ENCODE measurements around the gene GTPBP4. TPM values are rescaled to one million over a fixed set of nuclear protein-coding genes. Genes with fewer than 3 reads are reported as not detected.
A peak's percentile ranks its signal among the peaks of the same experiment; 100 is the strongest.

GTPBP4 gene
- total and polyA plus RNA-seq, 4 experiments from 2014 or later: 22.7 to 47.0 (median 35.7) TPM

- ChIA-PET POLR2A (ENCODE audit: partially characterized antibody) (no interaction called here), CTCF (ENCODE audit: partially characterized antibody) (no interaction called here)
- no peaks in the 10 kb centered on the region for H3K9me3 ChIP-seq (ENCODE audit: control insufficient read depth in 1 of 2, low read length in 2 of 2)
- Mint-ChIP-seq H3K4me3 (no peak overlapping the region), H3K9me3 (no peaks in the 10 kb centered on the region), H3K4me1 (no peaks in the 10 kb centered on the region), H3K27ac (no peak overlapping the region), H3K27me3 (no peaks in the 10 kb centered on the region), H3K36me3 (peaks cover 0 to 12% of the 10 kb centered on the region in 2 donors)
- intact Hi-C loops (cut with micrococcal nuclease): no loop called here
- H3K4me3 ChIP-seq (ENCODE audit: low read length in 2 of 2): no peak overlapping the region
- no peaks in the 10 kb centered on the region for H3K4me1 ChIP-seq (ENCODE audit: insufficient read depth, low read length)
- H3K27me3 ChIP-seq (ENCODE audit: insufficient read depth, low read length): no peaks in the 10 kb centered on the region
- H3K36me3 ChIP-seq (ENCODE audit: insufficient read depth, low read length): no peaks in the 10 kb centered on the region
- no peak for DNase-seq
- H3K27ac ChIP-seq (ENCODE audit: low read depth, low read length): no peak overlapping the region
Observed at GRCh38 chr10:1026578-1026977, 38.3 kb downstream of the GTPBP4 start.

- H3K4me3 Mint-ChIP-seq: no peak overlapping the region
- no peak for DNase-seq
- no peaks in the 10 kb centered on the region for H3K27me3 Mint-ChIP-seq
- Histone ChIP-seq H3K27ac (ENCODE audit: low read depth, low read length) (no peak overlapping the region), H3K4me1 (ENCODE audit: insufficient read depth, low read length) (no peaks in the 10 kb centered on the region), H3K9me3 (ENCODE audit: control insufficient read depth in 1 of 2, low read length in 2 of 2) (no peaks in the 10 kb centered on the region), H3K27me3 (ENCODE audit: insufficient read depth, low read length) (no peaks in the 10 kb centered on the region), H3K36me3 (ENCODE audit: insufficient read depth, low read length) (no peaks in the 10 kb centered on the region), H3K4me3 (ENCODE audit: low read length in 2 of 2) (no peak overlapping the region)
- no peak overlapping the region for H3K27ac Mint-ChIP-seq
- POLR2A ChIA-PET (ENCODE audit: partially characterized antibody): interaction anchor here (1.1 kb wide), 1 partner anchor 33 kb away, joined by 3 read pairs; no protein-coding TSS in a partner anchor
- CTCF ChIA-PET (ENCODE audit: partially characterized antibody): interaction anchor here (1.2 kb wide), 1 partner anchor 15 kb away, joined by 3 read pairs; no protein-coding TSS in a partner anchor
- H3K4me1 Mint-ChIP-seq: no peaks in the 10 kb centered on the region
- peaks cover 0 to 7% of the 10 kb centered on the region in 2 donors for H3K36me3 Mint-ChIP-seq
- no peaks in the 10 kb centered on the region for H3K9me3 Mint-ChIP-seq
- intact Hi-C loops (cut with micrococcal nuclease): no loop called here
Observed at GRCh38 chr10:1029838-1030237, 41.6 kb downstream of the GTPBP4 start.

GRCh38 chr10:1033601-1034000, 45.4 kb downstream of the GTPBP4 start:
- no peak overlapping the region for H3K27ac ChIP-seq (ENCODE audit: low read depth, low read length)
- H3K27ac Mint-ChIP-seq: no peak overlapping the region
- ChIA-PET POLR2A (ENCODE audit: partially characterized antibody) (no interaction called here), CTCF (ENCODE audit: partially characterized antibody) (interaction anchor here (1.5 kb wide), 1 partner anchor 10 kb away, joined by 4 read pairs; no protein-coding TSS in a partner anchor)
- H3K4me3 ChIP-seq (ENCODE audit: low read length in 2 of 2): no peak overlapping the region
- no peaks in the 10 kb centered on the region for H3K27me3 ChIP-seq (ENCODE audit: insufficient read depth, low read length)
- H3K9me3 Mint-ChIP-seq: no peaks in the 10 kb centered on the region
- intact Hi-C loops (cut with micrococcal nuclease): no loop called here
- no peaks in the 10 kb centered on the region for H3K4me1 ChIP-seq (ENCODE audit: insufficient read depth, low read length)
- H3K4me1 Mint-ChIP-seq: peaks cover 0 to 13% (median 4%) of the 10 kb centered on the region in 4 donors
- peaks cover 8 to 15% of the 10 kb centered on the region in 2 donors for H3K36me3 Mint-ChIP-seq
- H3K36me3 ChIP-seq (ENCODE audit: insufficient read depth, low read length): no peaks in the 10 kb centered on the region
- no peaks in the 10 kb centered on the region for H3K9me3 ChIP-seq (ENCODE audit: control insufficient read depth in 1 of 2, low read length in 2 of 2)
- no peaks in the 10 kb centered on the region for H3K27me3 Mint-ChIP-seq
- DNase-seq: no peak
- no peak overlapping the region for H3K4me3 Mint-ChIP-seq

- Histone ChIP-seq H3K9me3 (ENCODE audit: control insufficient read depth in 1 of 2, low read length in 2 of 2) (no peaks in the 10 kb centered on the region), H3K36me3 (ENCODE audit: insufficient read depth, low read length) (no peaks in the 10 kb centered on the region), H3K4me3 (ENCODE audit: low read length in 2 of 2) (no peak overlapping the region), H3K4me1 (ENCODE audit: insufficient read depth, low read length) (no peaks in the 10 kb centered on the region), H3K27ac (ENCODE audit: low read depth, low read length) (no peak overlapping the region), H3K27me3 (ENCODE audit: insufficient read depth, low read length) (no peaks in the 10 kb centered on the region)
- Mint-ChIP-seq H3K27ac (no peak overlapping the region), H3K4me1 (peaks cover 0 to 13% (median 4%) of the 10 kb centered on the region in 4 donors), H3K27me3 (no peaks in the 10 kb centered on the region), H3K9me3 (no peaks in the 10 kb centered on the region), H3K4me3 (no peak overlapping the region), H3K36me3 (peaks cover 8 to 15% of the 10 kb centered on the region in 2 donors)
- CTCF ChIA-PET (ENCODE audit: partially characterized antibody): no interaction called here
- DNase-seq: no peak
- POLR2A ChIA-PET (ENCODE audit: partially characterized antibody): interaction anchor here (1.7 to 3.4 kb wide), 2 partner anchors 10 to 14 kb away, joined by 7 to 17 read pairs; partner anchors contain the start of gene IDI1
- intact Hi-C loops (cut with micrococcal nuclease): no loop called here
Observed at GRCh38 chr10:1034758-1035157, 46.5 kb downstream of the GTPBP4 start.

- peaks cover 10 to 18% of the 10 kb centered on the region in 2 donors for H3K36me3 Mint-ChIP-seq
- CTCF ChIA-PET (ENCODE audit: partially characterized antibody): no interaction called here
- no peak for DNase-seq
- Histone ChIP-seq H3K4me3 (ENCODE audit: low read length in 2 of 2) (no peak overlapping the region), H3K4me1 (ENCODE audit: insufficient read depth, low read length) (no peaks in the 10 kb centered on the region), H3K9me3 (ENCODE audit: control insufficient read depth in 1 of 2, low read length in 2 of 2) (no peaks in the 10 kb centered on the region), H3K27me3 (ENCODE audit: insufficient read depth, low read length) (no peaks in the 10 kb centered on the region), H3K36me3 (ENCODE audit: insufficient read depth, low read length) (peaks cover 2% of the 10 kb centered on the region), H3K27ac (ENCODE audit: low read depth, low read length) (no peak overlapping the region)
- intact Hi-C loops (cut with micrococcal nuclease): no loop called here
- POLR2A ChIA-PET (ENCODE audit: partially characterized antibody): interaction anchor here (1.7 to 3.4 kb wide), 2 partner anchors 9 to 13 kb away, joined by 7 to 17 read pairs; partner anchors contain the start of gene IDI1
- H3K27ac Mint-ChIP-seq: no peak overlapping the region
- H3K27me3 Mint-ChIP-seq: no peaks in the 10 kb centered on the region
- H3K4me3 Mint-ChIP-seq: no peak overlapping the region
- no peaks in the 10 kb centered on the region for H3K9me3 Mint-ChIP-seq
- H3K4me1 Mint-ChIP-seq: peaks cover 0 to 13% (median 7%) of the 10 kb centered on the region in 4 donors
Observed at GRCh38 chr10:1035201-1035600, 47.0 kb downstream of the GTPBP4 start.

- Mint-ChIP-seq H3K36me3 (peaks cover 15 to 28% of the 10 kb centered on the region in 2 donors), H3K4me3 (peak overlapping the region in 2 of 8 donors; percentile 8 to 41), H3K9me3 (no peaks in the 10 kb centered on the region), H3K27ac (peak overlapping the region in 2 of 7 donors; percentile 49 to 51), H3K27me3 (no peaks in the 10 kb centered on the region), H3K4me1 (peaks cover 0 to 13% (median 9%) of the 10 kb centered on the region in 4 donors)
- peaks cover 11% of the 10 kb centered on the region for H3K36me3 ChIP-seq (ENCODE audit: insufficient read depth, low read length)
- ChIA-PET POLR2A (ENCODE audit: partially characterized antibody) (interaction anchor here (1.7 to 3.4 kb wide), 2 partner anchors 8 to 12 kb away, joined by 7 to 17 read pairs; partner anchors contain the start of gene IDI1), CTCF (ENCODE audit: partially characterized antibody) (no interaction called here)
- no peaks in the 10 kb centered on the region for H3K9me3 ChIP-seq (ENCODE audit: control insufficient read depth in 1 of 2, low read length in 2 of 2)
- no peaks in the 10 kb centered on the region for H3K4me1 ChIP-seq (ENCODE audit: insufficient read depth, low read length)
- peak in 2 of 5 donors; percentile 22 to 61 for DNase-seq
- H3K4me3 ChIP-seq (ENCODE audit: low read length in 2 of 2): no peak overlapping the region
- H3K27ac ChIP-seq (ENCODE audit: low read depth, low read length): no peak overlapping the region
- intact Hi-C loops (cut with micrococcal nuclease): no loop called here
- no peaks in the 10 kb centered on the region for H3K27me3 ChIP-seq (ENCODE audit: insufficient read depth, low read length)
Observed at GRCh38 chr10:1036341-1036791, 48.1 kb downstream of the GTPBP4 start.

GRCh38 chr10:1037098-1037497, 48.9 kb downstream of the GTPBP4 start:
- Histone ChIP-seq H3K27ac (ENCODE audit: low read depth, low read length) (no peak overlapping the region), H3K9me3 (ENCODE audit: control insufficient read depth in 1 of 2, low read length in 2 of 2) (no peaks in the 10 kb centered on the region), H3K27me3 (ENCODE audit: insufficient read depth, low read length) (no peaks in the 10 kb centered on the region), H3K4me1 (ENCODE audit: insufficient read depth, low read length) (no peaks in the 10 kb centered on the region), H3K36me3 (ENCODE audit: insufficient read depth, low read length) (peaks cover 14% of the 10 kb centered on the region), H3K4me3 (ENCODE audit: low read length in 2 of 2) (no peak overlapping the region)
- Mint-ChIP-seq H3K27ac (peak overlapping the region in 3 of 7 donors; percentile 37 to 60 (median 43)), H3K36me3 (peaks cover 15 to 33% of the 10 kb centered on the region in 2 donors), H3K4me3 (no peak overlapping the region), H3K27me3 (no peaks in the 10 kb centered on the region), H3K4me1 (peaks cover 0 to 13% (median 9%) of the 10 kb centered on the region in 4 donors), H3K9me3 (no peaks in the 10 kb centered on the region)
- no peak for DNase-seq
- ChIA-PET POLR2A (ENCODE audit: partially characterized antibody) (interaction anchor here (3.4 kb wide), 1 partner anchor 11 kb away, joined by 17 read pairs; the partner anchor contains the start of gene IDI1), CTCF (ENCODE audit: partially characterized antibody) (no interaction called here)
- intact Hi-C loops (cut with micrococcal nuclease): no loop called here

All from CD4-positive, alpha-beta memory T cell (primary cell).